Right lobe of liver (tissue), 6 donors: Measurements from ENCODE around the gene PDE4B. TPM values are rescaled to one million over a fixed set of nuclear protein-coding genes. Genes with fewer than 3 reads are reported as not detected.

Experiments used
- ATAC-seq, 4 donors: fragments of 200-7000 bp; cut with Tn5 transposase; one replicate each; pipeline ENCODE4 v1.9.1; 2020; ENCODE audit warnings: mild to moderate bottlenecking in 4 of 4, moderate library complexity in 4 of 4
- DNase-seq, 3 donors: peaks; one replicate each; pipeline ENCODE4 v3.0.0-alpha.2; 2020
- H3K27ac ChIP-seq, 3 donors: fragments of 200-600 bp; one replicate each; pipeline ENCODE4 v1.8.0; 2022
- H3K27me3 ChIP-seq, 2 donors: fragments of 200-600 bp; one replicate each; pipeline ENCODE4 v1.8.0; 2022
- H3K36me3 ChIP-seq, 4 donors: fragments of 200-600 bp; sonication (generic) in 1 of 4; one replicate each; pipeline versions ENCODE4 v1.5.1 to v1.8.0; 2017 to 2022; ENCODE audit warnings: control low read depth in 1 of 4
- H3K4me1 ChIP-seq, 4 donors: fragments of 200-600 bp; sonication (generic) in 1 of 4; one replicate each; pipeline versions ENCODE4 v1.5.1 to v1.8.0; 2017 to 2022; ENCODE audit warnings: control low read depth in 1 of 4
- H3K4me3 ChIP-seq, 3 donors: fragments of 200-600 bp; one replicate each; pipeline ENCODE4 v1.8.0; 2022
- H3K9me3 ChIP-seq, 4 donors: fragments of 200-600 bp; sonication (generic) in 1 of 4; one replicate each; pipeline versions ENCODE4 v1.5.1 to v1.8.0; 2017 to 2022; ENCODE audit warnings: control low read depth in 1 of 4
- POLR2A ChIP-seq: fragments of 450-650 bp; IDR thresholded peaks from one replicate; pipeline ENCODE4 v1.6.1; 2017; ENCODE audit warnings: antibody characterized with exemption, mild to moderate bottlenecking
- whole genome bisulfite sequencing: methylation state at CpG from one replicate; pipeline ENCODE4 v1.1.6; 2018; ENCODE audit warnings: low coverage, low lambda C conversion rate; ENCODE audit not compliant: insufficient coverage; ENCODE audit errors: missing lambda C conversion rate; 5-methylcytosine and 5-hydroxymethylcytosine counted together
- intact Hi-C, 2 donors: fragments of 100-400 bp; cut with DNase I; formaldehyde crosslinking; loops; one replicate each; pipeline versions ENCODE4 v1.11.2 to v1.14.1; 2022
- total RNA-seq, 6 experiments: library from RNA; depleted of rRNA in 2 of 6; stranded (reverse); fragments of >200 nt in 2 of 6; fragmentation: NEBNext Ultra II Directional in 3 of 6; extraction: Animal tissue kit (Norgen Biotek cat#: 25700) in 3 of 6; gene quantifications; one replicate each; pipeline versions ENCODE4 v1.1.0 to v1.2.4, GENCODE V29; 2016 to 2023
- TF ChIP-seq, protein P1 (sequence below), 4 donors: fragments of 200-600 bp in 3 of 4; fragments of 450-650 bp in 1 of 4; IDR thresholded peaks; one replicate each; pipeline versions ENCODE4 v1.5.1 to v1.8.0; 2016 to 2022; ENCODE audit warnings: antibody characterized with exemption in 4 of 4, mild to moderate bottlenecking in 2 of 4
- donor health status: DM: no; HTN: yes; CAD: no.
- donor health status: DM: no; HTN: no; CAD: no.
- donor health status: DM: no; HTN: no; CAD: no.
- donor health status: DM: no; HTN: yes; CAD: no.
- donor health status: DM: no; HTN: yes; CAD: no.

The PDE4B gene
- total RNA-seq, 6 experiments from 2014 or later = 1.4 to 6.4 (median 2.4) TPM

DNA sequence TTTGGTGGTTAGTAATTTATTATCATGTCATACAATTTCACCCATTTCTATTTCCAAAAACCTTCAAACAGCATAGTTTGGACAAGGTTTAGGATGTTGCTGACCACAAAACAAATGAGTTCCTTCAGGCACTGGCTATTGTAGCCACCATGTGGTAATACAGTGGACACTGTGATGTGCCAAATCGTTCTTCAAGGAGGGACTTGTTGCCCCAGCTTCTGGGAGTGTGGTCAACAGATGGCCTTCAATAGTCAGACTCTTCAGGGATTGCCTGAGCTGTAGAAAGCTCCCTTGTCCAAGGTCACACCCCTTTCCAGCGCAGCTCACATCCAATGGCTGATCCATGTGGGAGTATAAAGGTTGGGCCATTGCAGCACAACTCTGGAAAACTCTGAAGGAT lies 2.6 kb downstream of the PDE4B start:
- Histone ChIP-seq H3K27me3 (peaks cover 0 to 4% of the 10 kb centered on the region in 2 donors), H3K9me3 (no peaks in the 10 kb centered on the region), H3K27ac (no peak overlapping the region), H3K36me3 (no peaks in the 10 kb centered on the region), H3K4me3 (no peak overlapping the region), H3K4me1 (peaks cover 0 to 5% (median 0%) of the 10 kb centered on the region in 4 donors)
- TF ChIP-seq POLR2A = no peak
- TF ChIP-seq, protein P1, sequence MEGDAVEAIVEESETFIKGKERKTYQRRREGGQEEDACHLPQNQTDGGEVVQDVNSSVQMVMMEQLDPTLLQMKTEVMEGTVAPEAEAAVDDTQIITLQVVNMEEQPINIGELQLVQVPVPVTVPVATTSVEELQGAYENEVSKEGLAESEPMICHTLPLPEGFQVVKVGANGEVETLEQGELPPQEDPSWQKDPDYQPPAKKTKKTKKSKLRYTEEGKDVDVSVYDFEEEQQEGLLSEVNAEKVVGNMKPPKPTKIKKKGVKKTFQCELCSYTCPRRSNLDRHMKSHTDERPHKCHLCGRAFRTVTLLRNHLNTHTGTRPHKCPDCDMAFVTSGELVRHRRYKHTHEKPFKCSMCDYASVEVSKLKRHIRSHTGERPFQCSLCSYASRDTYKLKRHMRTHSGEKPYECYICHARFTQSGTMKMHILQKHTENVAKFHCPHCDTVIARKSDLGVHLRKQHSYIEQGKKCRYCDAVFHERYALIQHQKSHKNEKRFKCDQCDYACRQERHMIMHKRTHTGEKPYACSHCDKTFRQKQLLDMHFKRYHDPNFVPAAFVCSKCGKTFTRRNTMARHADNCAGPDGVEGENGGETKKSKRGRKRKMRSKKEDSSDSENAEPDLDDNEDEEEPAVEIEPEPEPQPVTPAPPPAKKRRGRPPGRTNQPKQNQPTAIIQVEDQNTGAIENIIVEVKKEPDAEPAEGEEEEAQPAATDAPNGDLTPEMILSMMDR (IDR thresholded peaks at IDR 0.05) = no peak
- intact Hi-C loops = no loop called here
- WGBS = 33% methylated on average over 1 of the region's 2 CpGs
- no peak for DNase-seq
- ATAC-seq = no peak

DNA sequence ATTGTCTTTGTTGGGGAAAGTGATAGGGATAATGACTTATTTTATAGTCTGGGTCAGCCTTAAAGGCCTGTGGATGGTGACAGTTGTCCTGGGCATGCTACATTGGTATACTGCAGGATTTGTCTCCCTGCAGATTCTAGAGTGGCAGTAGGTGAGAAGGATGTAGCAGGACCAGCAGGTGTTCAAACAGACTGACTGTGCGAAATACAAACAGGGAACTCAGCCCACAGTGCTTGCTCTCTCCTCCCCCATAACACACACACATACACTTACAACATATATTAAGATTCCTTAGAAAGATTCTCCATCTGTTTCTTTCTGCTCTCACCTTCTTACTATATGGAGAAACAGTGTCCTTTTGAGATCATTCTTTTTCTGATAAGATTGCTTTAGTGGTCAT lies 6.9 kb downstream of the PDE4B start:
- Histone ChIP-seq H3K4me3 (no peak overlapping the region), H3K4me1 (no peaks in the 10 kb centered on the region), H3K36me3 (no peaks in the 10 kb centered on the region), H3K9me3 (no peaks in the 10 kb centered on the region), H3K27ac (no peak overlapping the region), H3K27me3 (no peaks in the 10 kb centered on the region)
- no peak for ATAC-seq
- intact Hi-C loops = no loop called here
- WGBS = no CpG with 5 or more reads among the region's 1 CpG
- no peak for DNase-seq
- TF ChIP-seq POLR2A = no peak
- TF ChIP-seq, protein P1 (IDR thresholded peaks at IDR 0.05) = no peak

DNA sequence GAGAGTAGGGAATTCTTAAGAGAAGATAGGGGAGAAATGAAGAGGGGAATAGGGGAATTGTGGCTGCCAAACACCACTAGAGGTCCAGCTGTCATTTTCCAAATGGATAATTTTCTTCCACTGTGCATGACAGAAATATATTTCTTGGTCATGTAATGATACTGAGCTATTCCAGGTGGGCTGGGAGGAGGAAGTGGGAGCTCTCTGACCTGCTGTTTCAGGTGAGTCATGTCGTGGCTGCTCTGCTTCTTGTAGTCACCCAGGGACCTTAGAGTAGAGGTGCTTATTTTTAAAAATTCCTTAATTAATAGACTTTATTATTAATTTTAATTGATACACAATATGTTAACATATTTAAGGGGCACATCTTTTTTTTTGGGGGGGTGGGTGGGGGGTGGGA lies 11.9 kb downstream of the PDE4B start:
- Histone ChIP-seq H3K27me3 (no peaks in the 10 kb centered on the region), H3K4me1 (no peaks in the 10 kb centered on the region), H3K27ac (no peak overlapping the region), H3K4me3 (no peak overlapping the region), H3K36me3 (no peaks in the 10 kb centered on the region), H3K9me3 (no peaks in the 10 kb centered on the region)
- ATAC-seq = no peak
- WGBS = 39% methylated on average over 1 of the region's 1 CpG
- intact Hi-C loops = no loop called here
- DNase-seq = no peak
- TF ChIP-seq POLR2A = no peak
- TF ChIP-seq, protein P1 (IDR thresholded peaks at IDR 0.05) = no peak

DNA sequence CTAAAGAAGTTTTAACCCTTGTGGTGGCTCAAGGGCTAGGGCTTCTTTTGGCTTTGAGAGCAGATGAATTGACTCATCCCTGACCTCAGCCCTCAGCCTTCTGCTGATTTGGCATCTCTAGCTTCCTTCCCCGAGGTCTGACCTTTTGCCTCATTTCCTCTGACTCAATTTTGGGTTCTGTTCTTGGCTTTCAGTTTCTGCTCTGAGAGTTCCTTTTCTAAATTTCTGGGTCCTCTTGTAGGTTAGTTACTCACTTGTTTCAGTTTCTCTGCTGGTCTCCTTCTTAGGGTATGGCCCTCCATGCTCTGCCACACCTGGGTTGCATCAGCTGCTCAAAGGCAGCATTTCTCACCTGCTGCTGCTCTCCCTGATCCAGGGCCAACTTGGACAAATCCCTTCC lies 19.4 kb downstream of the PDE4B start:
- Histone ChIP-seq H3K36me3 (no peaks in the 10 kb centered on the region), H3K27ac (no peak overlapping the region), H3K27me3 (no peaks in the 10 kb centered on the region), H3K9me3 (no peaks in the 10 kb centered on the region), H3K4me1 (no peaks in the 10 kb centered on the region), H3K4me3 (no peak overlapping the region)
- peak; percentile 72 to 91 (median 82) for ATAC-seq
- intact Hi-C loops = no loop called here
- no peak for TF ChIP-seq POLR2A
- WGBS = 0% methylated on average over 1 of the region's 1 CpG
- peak in 1 of 3 donors; percentile 25 for DNase-seq

DNA sequence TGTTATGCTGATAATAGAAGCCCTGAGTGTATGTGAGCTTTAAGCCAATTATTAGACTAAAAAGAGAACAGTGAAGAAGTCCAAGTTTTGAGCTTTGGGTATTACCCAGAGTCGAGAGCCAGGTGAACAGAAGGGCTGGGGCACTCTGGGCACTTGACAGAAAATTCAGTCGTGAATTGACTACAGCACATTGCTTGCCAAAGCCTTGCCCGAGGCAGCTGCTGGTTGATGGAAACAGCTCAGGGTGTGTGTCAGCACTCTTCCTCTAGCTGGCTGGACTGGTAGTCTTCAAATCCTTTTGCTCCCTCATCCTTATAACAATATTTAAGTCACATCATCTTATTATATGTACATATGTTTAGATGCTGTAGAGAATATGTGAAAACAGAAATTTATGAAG lies 21.3 kb downstream of the PDE4B start:
- ATAC-seq (no peak), DNase-seq (no peak)
- Histone ChIP-seq H3K9me3 (no peaks in the 10 kb centered on the region), H3K4me1 (no peaks in the 10 kb centered on the region), H3K27ac (no peak overlapping the region), H3K36me3 (no peaks in the 10 kb centered on the region), H3K4me3 (no peak overlapping the region), H3K27me3 (no peaks in the 10 kb centered on the region)
- intact Hi-C loops = no loop called here
- WGBS = 80% methylated on average over 2 of the region's 3 CpGs
- TF ChIP-seq, protein P1 (IDR thresholded peaks at IDR 0.05) = no peak
- TF ChIP-seq POLR2A = no peak
